ENCODE results near the gene FNDC3B.

FNDC3B gene

DNA sequence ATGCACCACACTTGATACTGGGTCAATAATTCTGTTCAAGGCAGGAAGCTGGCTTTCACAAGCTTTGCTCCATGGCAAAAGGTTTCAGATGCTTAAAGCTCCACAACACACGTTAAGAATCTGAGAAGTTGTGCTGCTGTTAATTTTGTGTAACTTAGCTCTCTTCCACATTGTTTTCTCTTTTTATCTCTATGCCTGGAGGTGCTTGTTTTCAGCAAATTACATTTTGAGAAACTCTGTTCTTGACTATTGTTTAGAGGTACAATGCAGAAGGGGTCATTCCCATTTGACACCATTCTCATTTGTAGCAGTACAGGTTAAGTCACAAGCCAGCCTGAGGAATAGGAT is 156.0 kb downstream of the FNDC3B start:
- no peak for DNase-seq

DNA sequence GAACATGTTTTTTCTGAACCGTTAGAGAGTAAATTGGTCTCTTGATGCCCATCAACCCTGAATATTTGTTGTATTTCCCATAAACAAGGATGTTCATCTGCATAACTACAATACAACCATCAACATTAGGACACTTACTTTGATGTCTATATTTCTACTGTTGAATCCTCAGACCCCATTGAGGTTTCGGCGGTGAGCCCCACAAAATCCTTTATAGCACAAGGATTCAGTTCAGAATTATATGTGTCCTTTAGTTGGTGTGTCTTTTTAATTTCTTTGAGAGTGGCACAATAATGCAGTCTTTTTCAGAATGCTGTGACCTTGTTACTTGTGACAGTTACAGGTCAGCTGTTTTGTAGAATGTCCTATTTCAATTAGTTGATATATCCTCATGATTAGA is 158.0 kb downstream of the FNDC3B start:
- DNase-seq = no peak

DNA sequence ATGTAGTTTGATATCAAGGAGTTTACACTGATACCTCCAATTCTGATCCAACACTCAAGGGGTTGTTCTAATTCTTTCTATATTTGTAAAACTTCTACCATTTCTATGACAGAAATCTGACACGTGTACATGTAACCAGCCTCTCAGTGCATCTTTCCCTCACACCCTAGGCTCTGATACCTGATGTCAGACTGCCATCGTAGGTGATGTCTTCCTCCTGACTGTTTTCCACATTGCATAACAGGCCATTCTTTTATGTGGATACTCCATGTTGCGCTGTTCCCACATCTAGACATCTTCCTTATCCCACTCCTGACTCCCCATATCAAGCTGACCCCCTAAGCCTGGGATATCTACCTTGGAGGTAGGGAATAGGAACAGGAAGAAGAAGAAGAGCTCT is 159.1 kb downstream of the FNDC3B start:
- no peak for DNase-seq

DNA sequence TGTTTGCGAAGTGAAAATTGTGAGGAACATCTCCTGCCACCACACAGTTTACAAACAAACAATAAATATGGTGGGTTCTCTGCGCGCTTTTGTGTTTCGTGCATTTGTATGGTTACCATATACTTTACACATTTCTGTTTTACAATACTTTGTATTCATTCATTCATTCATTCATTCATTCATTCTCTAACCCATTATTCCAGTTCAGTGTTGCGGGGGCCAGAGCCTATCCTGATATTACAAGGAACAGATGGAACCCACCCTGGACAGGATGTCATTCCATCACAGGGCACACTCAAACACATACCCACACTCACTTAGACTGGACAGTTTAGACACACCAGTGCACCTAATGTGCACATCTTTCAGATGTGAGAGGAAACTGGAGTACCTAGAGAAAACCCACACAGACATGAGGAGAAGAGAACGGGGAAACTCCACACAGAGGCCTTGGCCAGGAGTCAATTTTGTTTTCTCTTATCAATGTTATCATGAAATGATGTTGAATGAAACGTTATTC is 160.5 kb downstream of the FNDC3B start:
- DNase-seq = no peak

DNA sequence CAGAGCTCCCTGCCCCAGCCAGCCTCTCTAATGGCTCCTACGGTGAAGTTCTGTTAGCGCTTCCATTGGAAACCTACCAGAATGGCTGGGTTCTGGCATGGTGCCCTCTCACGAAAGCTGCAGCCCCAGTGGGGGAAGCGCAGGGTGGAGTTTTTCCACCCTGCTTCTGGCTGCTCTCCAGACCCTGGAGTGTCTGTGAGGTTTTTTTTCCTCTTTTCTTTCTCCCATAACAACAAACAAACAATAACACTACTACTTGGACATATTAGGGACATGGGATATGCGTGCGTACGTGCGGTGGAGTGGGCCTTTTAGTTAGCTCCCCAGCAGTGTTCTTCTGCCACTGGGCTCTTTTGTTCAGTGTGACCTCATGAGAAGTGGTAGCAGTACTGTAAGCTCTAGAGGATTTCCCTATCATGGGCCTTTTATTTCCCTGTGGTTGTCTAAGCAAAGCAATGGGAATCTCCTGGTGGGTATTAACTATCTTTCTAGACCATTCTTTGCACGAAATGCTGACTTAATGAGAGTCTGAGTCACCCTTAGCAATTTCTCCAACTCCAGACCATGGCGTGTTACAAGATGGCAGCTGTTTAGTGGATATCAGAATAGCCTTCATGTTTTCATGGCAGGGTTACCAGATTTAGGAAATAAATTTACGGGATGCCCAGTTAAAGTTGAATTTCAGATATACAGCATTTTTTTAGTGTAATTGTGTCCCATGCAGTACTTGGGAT is 161.9 kb downstream of the FNDC3B start:
- peak; percentile 40 for DNase-seq

DNA sequence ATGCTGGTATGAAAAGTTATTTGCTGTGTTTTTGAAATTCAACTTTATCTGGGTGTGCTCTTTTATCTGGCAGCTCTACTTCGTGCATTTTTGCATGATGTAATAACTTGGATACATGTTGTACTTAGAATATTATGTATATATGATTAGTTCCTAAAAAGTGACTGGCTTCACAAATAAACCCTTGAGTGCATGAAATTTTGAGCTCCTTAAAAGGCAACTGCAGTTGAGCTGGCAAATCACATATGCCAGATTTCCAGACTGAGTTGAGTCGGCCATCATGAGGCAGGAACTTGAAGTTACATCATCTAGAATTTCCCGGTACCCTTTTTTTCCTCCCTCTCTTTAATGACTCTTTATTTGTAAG is 162.5 kb downstream of the FNDC3B start:
- no peak for DNase-seq

DNA sequence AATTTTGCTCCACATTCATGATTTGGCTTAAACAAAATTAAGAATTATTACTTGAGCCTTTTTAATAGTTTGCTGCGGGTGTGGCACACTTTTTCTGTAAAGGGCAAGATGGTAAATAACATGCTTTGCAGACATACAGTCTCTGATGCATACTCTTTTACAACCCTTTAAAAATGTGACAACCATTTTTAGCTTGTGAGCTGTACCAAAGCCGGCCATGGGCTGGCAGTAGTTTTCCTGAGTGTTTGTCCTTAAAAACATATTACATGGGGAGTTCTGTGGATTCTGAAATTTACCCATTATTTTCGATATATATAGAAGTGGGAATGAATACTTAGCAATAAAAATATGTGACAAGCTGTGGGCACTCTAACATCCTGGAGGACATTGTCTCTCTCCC is 163.4 kb downstream of the FNDC3B start:
- no peak for DNase-seq

DNA sequence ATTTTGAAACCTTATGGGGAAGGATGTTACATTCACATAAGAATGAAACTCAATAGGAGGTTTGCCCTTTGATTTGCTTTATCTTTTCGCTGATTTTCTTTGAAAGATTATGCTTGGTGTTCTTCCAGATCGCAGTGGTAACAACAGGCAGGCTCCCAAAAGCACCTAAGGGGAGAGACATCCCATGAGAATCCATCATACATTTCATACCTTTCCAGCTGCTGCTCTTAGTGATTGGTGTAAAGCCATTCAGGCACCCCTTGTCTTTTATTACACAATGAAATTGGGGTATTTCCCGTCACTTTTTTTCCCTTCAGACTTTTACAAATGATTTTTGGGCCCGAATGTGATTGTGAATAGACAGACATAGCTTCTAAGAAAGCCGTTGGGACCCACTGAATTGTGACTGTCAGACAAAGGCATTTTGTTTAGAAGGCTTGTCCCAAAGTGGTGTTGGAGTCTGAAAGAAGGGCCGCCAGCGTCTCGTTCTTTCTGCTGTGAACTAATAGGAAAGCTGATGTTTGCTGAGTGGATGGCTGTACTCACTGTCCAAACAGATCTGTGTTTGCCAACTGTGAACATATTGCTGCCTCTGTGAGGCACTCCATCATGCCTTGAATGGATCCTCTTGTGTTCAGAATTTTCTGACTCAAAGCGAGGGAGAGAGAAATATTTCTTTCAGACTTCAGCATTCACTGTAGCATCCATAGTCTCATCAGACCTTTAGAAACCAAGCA is 164.3 kb downstream of the FNDC3B start:
- DNase-seq = peak; percentile 16

DNA sequence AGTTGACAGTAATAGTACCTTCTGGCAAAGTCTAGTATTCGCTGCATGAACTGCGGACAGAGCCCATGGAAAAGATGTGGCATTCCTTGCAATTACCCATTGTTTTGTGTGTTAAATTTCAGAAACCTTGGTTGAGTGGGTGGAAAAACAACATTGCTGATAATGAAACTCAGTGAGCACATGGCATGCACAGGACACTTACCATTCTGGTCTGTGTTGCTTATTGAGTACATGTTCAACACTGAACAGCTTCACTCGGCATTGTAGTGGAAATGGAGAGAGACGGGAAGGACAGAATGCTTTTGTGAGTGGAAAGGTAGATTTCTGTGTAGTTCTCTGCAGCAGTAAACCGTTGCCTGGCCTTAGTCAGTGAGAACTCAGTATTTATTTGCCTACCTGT is 165.3 kb downstream of the FNDC3B start:
- no peak for DNase-seq

DNA sequence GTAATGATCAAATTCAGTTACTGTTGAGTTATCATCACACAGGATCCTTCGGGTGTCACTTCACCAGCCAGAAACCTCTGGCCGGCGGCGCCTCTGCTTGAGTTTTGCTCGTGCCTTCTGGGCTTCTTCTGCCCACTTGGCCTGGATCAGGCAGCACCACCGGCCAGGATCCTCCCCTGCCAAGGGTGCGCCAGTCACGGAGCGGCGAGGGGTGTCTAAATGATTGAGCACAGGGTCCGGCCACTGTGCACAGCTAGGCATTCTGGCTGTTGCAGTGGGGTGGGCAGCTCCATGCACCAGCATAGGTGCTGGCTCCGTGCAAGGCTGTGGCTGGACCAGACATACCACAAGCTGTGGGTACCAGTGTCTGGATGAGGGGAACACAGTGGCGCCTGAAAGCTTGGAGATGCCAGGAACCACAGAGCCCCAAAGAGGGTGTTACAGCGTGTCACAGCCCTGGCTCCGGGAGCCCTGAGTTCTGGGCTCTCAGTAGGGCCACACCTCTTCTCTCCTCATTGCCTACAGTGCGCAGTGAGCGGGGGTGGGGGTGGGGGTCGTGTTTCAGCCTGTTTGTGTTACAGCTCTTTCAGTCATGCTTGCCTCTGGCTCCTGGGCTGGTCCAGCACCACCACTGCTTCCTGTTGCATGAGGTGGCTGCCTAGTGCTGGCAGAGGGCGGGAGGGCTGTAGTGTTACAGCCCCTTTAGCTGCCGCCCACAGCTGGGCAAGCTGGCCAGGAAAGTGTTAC is 169.4 kb downstream of the FNDC3B start:
- no peak for DNase-seq

DNA sequence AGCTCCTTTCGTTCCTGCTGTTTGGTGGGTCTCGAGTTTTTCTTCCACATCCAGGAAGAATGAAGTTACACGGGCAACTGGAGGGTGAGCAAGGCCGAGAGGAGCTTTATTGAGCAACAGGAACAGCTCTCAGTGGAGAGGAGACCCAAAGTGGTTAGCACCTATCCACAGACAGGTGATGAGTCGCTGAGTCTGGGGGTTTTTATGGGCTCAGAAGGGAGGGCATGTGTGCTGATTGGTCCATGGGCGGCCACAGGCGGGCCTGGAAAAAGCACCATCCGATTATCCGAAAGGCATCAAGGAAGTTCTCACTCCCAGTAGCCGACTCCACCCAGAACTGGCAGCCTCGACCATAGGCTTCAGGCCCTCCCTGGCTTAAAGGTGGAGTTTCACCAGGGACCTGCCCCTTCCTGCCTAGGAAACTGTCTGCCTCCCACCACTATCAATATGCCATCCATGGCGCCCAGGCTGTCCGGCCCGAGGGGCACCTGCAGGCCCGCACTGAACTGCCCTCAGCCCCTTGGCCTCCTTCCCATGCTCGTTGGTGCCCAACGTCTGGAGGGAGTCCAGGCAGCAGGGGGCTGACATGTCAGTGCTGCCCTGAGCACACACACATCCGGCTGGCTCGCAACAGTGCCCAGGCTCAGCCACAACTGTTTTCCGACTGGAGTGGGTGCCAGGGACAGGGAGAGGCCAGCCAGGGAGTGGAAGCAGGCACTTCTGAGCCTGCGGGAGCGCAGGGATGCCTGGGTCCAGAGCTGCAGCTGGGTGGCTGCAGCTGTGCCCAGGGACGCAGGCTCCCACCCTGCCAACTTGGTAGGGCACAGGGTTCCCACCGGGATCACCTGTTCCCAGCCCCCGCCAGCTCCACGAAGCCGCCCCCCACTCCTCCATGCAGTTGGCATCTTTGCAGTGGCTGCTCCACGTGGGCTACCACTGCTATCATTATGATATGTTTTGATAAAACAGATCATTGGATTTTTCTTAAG is 170.2 kb downstream of the FNDC3B start:
- DNase-seq = no peak

DNA sequence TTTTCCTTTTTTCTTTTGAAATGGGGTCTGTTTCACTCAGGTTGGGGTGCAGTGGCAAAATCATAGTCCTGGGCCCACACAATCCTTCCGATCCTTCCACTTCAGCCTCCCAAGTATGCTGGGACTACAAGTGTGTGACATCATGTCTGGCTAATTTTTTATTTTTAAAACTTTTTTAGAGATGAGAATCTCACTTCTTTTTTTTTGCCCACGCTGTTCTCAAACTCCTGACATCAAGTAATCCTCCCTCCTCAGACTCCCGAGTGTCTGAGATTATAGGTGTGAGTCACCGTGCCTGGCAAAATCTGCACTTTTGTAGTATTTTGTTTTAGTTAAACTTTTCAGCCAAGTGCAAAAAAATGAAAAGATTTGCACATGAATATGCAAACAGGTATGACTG is 171.0 kb downstream of the FNDC3B start:
- no peak for DNase-seq

DNA sequence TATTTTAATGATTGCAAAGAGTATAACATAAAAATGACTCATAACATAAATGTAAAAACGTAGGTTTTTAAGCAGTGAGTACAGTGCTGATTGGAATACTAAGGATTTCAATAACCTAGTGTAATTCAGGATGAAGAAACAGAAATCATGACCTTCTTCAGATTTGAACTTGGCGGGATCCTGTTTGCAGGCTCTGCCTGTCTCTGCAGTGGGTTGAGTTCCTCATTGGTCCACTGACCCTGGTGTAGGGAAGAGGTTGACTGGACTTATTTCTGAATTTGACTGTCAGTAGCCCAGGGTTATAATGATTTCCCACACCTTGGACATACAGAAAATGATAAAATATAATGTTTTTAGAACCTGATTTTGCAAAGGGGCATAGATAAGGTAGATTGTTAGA is 171.7 kb downstream of the FNDC3B start:
- no peak for DNase-seq

DNA sequence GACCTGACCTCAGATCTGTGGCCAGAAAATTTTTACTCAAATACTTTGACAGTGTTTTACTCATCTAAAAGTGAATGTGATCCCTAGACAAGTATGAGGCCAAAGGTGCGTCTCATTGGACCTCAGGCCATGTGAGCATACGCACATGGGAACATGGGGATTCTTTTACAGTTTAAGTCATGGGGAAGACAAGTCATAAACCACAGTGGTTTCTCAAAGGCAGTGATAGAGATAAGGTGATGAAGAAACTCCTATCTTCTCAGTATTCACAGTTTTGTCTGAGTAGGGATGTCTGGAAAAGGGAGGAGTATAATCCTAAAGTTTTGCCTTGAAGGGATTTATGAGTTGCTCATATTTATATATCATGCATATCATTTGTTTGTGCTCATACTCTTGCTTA is 173.8 kb downstream of the FNDC3B start:
- DNase-seq = no peak

DNA sequence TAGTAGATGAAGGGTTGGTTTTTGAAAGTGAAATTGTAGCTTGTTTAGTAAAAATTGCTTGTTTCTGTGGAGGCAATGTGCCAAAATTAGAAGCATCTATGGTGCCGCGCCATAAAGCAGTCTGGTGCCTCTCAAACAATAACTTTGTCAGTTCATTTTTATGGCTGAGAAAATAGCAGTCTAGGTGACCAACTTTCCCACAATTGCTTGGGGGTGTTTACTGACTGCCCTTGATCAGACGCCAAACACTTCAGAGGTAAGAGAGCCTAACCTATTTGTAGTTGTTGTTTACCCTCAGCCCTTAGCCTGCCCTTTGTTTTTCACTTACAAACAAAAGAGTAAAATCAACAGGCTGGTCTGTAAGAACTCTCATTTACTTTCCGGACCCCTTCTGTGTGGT is 174.5 kb downstream of the FNDC3B start:
- DNase-seq = peak; percentile 54

DNA sequence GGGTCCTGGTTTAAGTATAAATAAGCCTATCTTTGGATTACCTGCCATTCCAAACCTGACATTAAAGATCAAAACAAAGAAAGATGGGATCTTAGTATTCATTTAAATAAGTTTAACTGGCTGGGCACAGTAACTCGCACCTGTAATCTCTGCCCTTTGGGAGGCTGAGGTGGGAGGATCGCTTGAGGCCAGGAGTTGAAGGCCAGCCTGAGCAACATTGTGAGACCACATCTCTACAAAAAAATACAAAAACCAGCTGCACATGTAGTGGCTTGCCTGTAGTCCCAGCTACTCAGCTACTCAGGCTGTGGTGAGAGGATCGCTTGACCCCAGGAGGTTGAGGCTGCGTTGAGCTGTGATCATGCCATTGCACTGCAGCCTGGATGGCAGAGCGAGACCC is 176.9 kb downstream of the FNDC3B start:
- DNase-seq = no peak

DNA sequence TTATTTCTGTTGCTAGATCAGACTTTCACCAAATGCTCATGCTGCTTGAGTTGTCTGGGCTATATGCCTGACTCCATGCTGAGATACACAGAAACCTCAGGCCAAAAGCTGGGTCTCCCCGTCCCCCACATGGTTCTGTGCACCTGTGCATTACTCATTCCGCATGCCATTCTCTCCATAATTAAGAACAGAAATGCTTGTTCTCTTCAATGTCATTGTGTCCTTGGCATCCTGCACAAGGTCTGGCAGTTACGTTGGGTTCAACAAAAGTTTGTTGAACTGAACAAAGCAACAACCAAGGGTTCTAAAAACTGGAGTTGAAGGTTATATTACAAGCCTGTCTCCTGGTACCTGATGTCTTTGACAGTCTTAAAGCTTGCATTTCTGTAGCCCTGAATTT is 177.5 kb downstream of the FNDC3B start:
- DNase-seq = no peak

DNA sequence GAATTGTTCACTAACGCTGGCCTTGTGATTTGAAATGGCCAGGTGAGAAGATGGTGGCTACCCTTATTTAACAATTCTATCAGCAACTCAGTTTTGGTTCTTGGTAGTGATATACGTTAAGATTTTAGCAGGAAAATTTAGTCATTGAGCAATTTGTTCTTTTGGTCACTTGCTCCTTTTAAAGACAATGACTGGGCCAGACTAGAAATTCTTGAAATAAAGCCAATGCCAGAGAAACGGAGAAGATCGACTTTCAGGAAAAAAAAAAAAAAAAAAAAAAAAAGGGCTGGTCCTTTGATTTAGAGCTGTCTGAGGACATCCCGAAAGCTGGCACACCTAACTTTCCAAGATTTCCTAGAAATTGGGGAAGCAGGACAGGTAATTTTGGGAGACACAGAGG is 178.5 kb downstream of the FNDC3B start:
- DNase-seq = no peak

DNA sequence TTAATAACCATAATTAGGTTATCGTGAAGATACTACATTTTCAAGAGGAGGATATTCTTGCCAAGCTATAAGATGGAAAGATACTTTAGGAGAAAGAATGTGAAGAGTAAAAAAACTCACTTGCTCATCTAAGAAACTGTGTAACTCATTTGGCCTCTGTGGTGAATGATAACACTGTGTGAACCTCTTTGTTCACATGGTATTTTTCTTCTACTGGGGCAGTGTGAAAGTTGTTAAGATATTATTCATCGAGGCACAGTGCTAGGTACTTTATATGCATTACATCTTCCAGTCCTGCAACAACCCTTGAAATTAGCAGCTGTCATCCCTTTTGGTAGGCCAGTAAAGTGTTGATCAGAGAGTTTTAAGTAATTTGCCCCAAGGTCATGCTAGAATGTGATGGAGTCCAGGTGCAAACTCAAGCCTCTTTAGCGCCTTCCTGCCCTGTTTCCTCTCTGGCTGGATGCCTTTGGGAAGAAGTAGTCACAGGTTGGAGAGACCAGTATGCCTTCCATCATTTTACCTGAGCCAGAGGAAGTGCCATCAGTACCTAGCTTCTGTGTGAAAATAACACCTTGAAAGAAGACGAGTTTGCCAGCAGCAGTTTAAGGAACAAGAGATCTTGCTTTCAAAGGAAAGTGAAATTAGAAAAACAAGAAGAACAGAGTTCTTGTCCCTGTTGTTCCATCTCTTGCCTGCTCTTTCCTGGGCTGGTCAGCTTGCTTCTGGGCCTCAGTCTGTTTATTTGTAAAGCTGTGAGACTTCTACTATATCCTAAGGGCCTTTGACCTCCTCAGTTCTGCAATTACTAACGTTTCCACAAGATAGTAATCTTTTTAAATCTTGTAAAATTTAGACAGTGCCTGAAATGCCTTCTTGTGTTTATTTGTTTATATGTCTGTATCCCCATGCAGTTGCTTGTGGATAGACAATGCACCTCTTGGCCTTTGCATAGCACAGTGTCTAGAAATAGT is 179.3 kb downstream of the FNDC3B start:
- no peak for DNase-seq

DNA sequence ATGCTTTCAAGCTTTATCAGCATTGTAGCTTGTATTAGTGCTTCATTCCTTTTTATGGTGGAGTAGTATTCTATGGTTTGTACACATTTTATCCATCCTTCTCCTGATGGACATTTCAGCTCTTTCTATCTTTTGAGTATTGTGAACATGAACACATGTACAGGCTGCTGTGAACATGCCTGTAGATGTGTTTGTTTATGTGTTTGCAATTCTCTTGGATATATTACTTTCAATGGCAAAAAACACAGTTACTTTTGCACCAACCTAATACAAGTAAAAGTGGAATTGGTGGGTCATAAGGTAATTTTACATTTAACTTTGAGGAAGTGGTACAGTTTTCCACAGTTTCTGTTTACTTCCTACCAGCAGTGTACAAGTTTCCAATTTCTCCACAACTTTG is 180.4 kb downstream of the FNDC3B start:
- no peak for DNase-seq

DNA sequence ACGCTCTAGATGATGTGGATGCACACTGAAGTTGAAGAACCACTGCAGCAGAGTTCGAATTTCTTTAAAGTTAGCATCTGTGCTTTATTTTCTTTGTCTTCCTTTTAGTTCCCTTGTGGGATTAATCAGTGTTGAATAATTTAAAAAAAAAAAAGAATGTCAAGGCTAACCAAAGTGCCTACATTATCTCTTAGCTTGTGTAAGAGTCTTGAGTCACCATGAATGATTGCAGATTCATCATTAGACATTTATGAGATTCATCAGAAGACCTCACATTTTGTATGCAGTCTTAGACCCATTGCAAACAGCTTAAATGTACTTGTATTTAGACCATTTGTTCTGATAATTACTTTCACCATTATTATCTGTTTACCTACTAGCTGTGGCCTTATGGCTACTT is 182.2 kb downstream of the FNDC3B start:
- no peak for DNase-seq

All from NCI-H345 (cell line).